ENCODE data around the gene PRPH.

Gene PRPH

DNA sequence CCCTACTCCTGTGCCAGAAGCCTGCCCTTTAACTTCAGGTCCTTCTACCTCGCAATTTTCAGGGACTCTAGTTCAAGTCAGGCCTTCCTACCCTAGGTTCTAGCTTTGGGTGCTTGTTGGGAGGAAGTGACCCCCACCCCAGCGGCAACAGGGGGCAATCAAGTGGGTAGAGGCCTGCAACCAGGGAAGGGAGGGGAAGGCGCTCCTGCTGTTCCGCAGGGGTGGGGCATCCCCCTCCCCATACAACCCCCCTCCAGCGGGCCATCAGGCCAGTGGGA lies 204 bp upstream of the PRPH start:
- H3K27me3 ChIP-seq (ENCODE audit: insufficient read depth, low read length, poor library complexity) = peaks cover 4% of the 10 kb centered on the region
- H4K20me1 ChIP-seq (ENCODE audit: insufficient read depth, low read length) = no peaks in the 10 kb centered on the region; the same call in 1 of the 2 replicates
- no peak overlapping the region for H3K4me3 ChIP-seq (ENCODE audit: low read depth in 1 of 2, low read length in 2 of 2)
- DNase-seq (no peak), ATAC-seq (ENCODE audit: insufficient read depth, low read depth) (no peak)
- H3K4me2 ChIP-seq (ENCODE audit: insufficient read depth, low read length) = no peak overlapping the region
- no peaks in the 10 kb centered on the region for H3K79me2 ChIP-seq (ENCODE audit: insufficient read depth, low read length)
- H3K9ac ChIP-seq (ENCODE audit: low read depth, low read length) = no peak overlapping the region
- TF ChIP-seq, protein P1, sequence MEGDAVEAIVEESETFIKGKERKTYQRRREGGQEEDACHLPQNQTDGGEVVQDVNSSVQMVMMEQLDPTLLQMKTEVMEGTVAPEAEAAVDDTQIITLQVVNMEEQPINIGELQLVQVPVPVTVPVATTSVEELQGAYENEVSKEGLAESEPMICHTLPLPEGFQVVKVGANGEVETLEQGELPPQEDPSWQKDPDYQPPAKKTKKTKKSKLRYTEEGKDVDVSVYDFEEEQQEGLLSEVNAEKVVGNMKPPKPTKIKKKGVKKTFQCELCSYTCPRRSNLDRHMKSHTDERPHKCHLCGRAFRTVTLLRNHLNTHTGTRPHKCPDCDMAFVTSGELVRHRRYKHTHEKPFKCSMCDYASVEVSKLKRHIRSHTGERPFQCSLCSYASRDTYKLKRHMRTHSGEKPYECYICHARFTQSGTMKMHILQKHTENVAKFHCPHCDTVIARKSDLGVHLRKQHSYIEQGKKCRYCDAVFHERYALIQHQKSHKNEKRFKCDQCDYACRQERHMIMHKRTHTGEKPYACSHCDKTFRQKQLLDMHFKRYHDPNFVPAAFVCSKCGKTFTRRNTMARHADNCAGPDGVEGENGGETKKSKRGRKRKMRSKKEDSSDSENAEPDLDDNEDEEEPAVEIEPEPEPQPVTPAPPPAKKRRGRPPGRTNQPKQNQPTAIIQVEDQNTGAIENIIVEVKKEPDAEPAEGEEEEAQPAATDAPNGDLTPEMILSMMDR (IDR thresholded peaks at IDR 0.05; ENCODE audit: borderline replicate concordance, extremely low read depth, low read length, poor library complexity, severe bottlenecking) = no peak
- TF ChIP-seq EZH2 (IDR thresholded peaks at IDR 0.05; ENCODE audit: borderline replicate concordance, low read depth, low read length, severe bottlenecking) = no peak
- H2AFZ ChIP-seq (ENCODE audit: low read depth, low read length) = no peak overlapping the region
- H3K4me1 ChIP-seq (ENCODE audit: insufficient read depth, low read length) = no peaks in the 10 kb centered on the region
- H3K36me3 ChIP-seq (ENCODE audit: insufficient read depth, low read length) = no peaks in the 10 kb centered on the region
- no peaks in the 10 kb centered on the region for H3K9me3 ChIP-seq (ENCODE audit: insufficient read depth, low read length, severe bottlenecking)
- H3K27ac ChIP-seq (ENCODE audit: low read length) = no peak overlapping the region

DNA sequence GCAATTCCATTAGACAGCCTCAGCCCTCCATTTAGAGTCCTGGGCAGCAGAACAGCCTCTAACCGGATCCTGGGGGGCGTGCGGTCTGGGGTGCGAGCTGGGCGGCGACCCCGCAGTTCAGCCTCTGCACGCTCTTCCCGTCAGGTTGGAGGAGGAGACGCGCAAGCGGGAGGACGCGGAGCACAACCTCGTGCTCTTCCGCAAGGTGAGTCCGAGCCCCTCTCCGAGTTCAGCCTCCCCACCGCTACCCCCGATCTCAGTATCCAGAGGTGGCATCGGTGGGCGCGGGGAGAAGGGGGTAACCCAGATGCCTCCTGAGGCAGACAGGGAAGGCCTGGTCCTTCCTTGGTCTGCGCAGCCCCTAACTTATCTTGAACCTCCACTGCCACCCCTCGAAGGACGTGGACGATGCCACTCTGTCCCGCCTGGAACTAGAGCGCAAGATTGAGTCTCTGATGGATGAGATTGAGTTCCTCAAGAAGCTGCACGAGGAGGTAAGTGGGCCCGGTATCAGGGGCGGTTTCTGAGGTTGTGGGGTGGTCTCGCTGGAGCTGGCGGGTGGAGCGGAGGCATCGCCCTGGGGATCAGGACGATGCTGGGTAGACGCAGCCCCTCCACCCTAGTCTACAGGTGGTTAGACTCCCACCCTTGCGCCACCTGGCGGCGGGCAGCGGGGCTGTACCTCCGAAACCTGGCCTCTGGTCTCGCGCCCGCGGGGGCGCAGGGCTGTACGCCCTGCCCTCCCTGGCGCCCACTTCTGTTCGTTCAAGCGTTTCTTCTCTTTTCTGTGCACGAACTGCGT lies 1.3 kb downstream of the PRPH start:
- Histone ChIP-seq H3K4me3 (ENCODE audit: low read depth in 1 of 2, low read length in 2 of 2) (no peak overlapping the region), H3K4me2 (ENCODE audit: insufficient read depth, low read length) (no peak overlapping the region), H2AFZ (ENCODE audit: low read depth, low read length) (no peak overlapping the region), H3K79me2 (ENCODE audit: insufficient read depth, low read length) (no peaks in the 10 kb centered on the region), H3K27me3 (ENCODE audit: insufficient read depth, low read length, poor library complexity) (peaks cover 4% of the 10 kb centered on the region), H3K9ac (ENCODE audit: low read depth, low read length) (no peak overlapping the region), H3K27ac (ENCODE audit: low read length) (no peak overlapping the region), H3K9me3 (ENCODE audit: insufficient read depth, low read length, severe bottlenecking) (no peaks in the 10 kb centered on the region), H4K20me1 (ENCODE audit: insufficient read depth, low read length) (no peaks in the 10 kb centered on the region; the same call in 1 of the 2 replicates), H3K4me1 (ENCODE audit: insufficient read depth, low read length) (no peaks in the 10 kb centered on the region), H3K36me3 (ENCODE audit: insufficient read depth, low read length) (no peaks in the 10 kb centered on the region)
- no peak for DNase-seq
- no peak; the same call in 2 of the 3 replicates for ATAC-seq (ENCODE audit: insufficient read depth, low read depth)
- TF ChIP-seq, protein P1 (IDR thresholded peaks at IDR 0.05; ENCODE audit: borderline replicate concordance, extremely low read depth, low read length, poor library complexity, severe bottlenecking) = no peak
- TF ChIP-seq EZH2 (IDR thresholded peaks at IDR 0.05; ENCODE audit: borderline replicate concordance, low read depth, low read length, severe bottlenecking) = no peak

DNA sequence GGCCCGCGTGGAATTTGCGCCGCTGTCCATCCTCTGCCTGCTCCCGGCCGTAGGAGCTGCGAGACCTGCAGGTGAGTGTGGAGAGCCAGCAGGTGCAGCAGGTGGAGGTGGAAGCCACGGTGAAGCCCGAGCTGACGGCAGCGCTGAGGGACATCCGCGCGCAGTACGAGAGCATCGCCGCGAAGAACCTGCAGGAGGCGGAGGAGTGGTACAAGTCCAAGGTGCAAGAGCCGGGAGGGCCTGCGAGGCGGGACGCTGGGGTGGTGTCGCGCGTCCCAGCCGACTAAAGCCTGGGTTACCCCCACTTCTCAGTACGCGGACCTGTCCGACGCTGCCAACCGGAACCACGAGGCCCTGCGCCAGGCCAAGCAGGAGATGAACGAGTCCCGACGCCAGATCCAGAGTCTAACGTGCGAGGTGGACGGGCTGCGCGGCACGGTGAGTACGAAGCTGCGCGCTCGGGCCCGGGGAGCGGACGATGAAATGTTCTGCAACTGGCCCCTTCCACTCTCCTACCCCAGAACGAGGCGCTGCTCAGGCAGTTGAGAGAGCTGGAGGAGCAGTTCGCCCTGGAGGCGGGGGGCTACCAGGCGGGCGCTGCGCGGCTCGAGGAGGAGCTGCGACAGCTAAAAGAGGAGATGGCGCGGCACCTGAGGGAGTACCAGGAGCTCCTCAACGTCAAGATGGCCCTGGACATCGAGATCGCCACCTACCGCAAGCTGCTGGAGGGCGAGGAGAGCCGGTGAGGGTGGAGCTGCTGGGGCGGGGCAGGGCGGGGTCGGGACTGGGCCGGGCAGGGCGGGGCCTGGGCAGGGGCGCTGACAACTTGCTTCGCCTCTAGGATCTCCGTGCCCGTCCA lies 2.1 kb downstream of the PRPH start:
- Histone ChIP-seq H3K4me1 (ENCODE audit: insufficient read depth, low read length) (peaks cover 6% of the 10 kb centered on the region), H3K4me2 (ENCODE audit: insufficient read depth, low read length) (no peak overlapping the region), H3K36me3 (ENCODE audit: insufficient read depth, low read length) (no peaks in the 10 kb centered on the region), H4K20me1 (ENCODE audit: insufficient read depth, low read length) (no peaks in the 10 kb centered on the region; the same call in 1 of the 2 replicates), H3K9me3 (ENCODE audit: insufficient read depth, low read length, severe bottlenecking) (no peaks in the 10 kb centered on the region), H3K27ac (ENCODE audit: low read length) (no peak overlapping the region), H3K79me2 (ENCODE audit: insufficient read depth, low read length) (no peaks in the 10 kb centered on the region), H3K9ac (ENCODE audit: low read depth, low read length) (no peak overlapping the region), H3K27me3 (ENCODE audit: insufficient read depth, low read length, poor library complexity) (peaks cover 4% of the 10 kb centered on the region), H3K4me3 (ENCODE audit: low read depth in 1 of 2, low read length in 2 of 2) (no peak overlapping the region), H2AFZ (ENCODE audit: low read depth, low read length) (no peak overlapping the region)
- TF ChIP-seq, protein P1 (IDR thresholded peaks at IDR 0.05; ENCODE audit: borderline replicate concordance, extremely low read depth, low read length, poor library complexity, severe bottlenecking) = no peak
- no peak for TF ChIP-seq EZH2 (IDR thresholded peaks at IDR 0.05; ENCODE audit: borderline replicate concordance, low read depth, low read length, severe bottlenecking)
- ATAC-seq (ENCODE audit: insufficient read depth, low read depth) = no peak
- no peak for DNase-seq

Data from DND-41 (cell line).